Measurements from ENCODE around the gene RERE.

- TF ChIP-seq POLR2AphosphoS5 (IDR thresholded peaks at IDR 0.05; ENCODE audit: borderline replicate concordance, low read depth, low read length): no peak
- no peak for TF ChIP-seq EZH2 (IDR thresholded peaks at IDR 0.05)
- TF ChIP-seq FOXP2 (optimal IDR thresholded peaks at IDR 0.05; ENCODE audit: control extremely low read depth, extremely low read length, insufficient read depth): no peak
Observed at GRCh38 chr1:8718850-8719361, 98.5 kb downstream of the RERE start.

Data from SK-N-MC (cell line).